NCI-H345 (cell line): ENCODE results near the gene SLC38A8.
A peak's percentile ranks its signal among the peaks of the same experiment; 100 is the strongest.

Source experiments
- DNase-seq: peaks from one replicate; lab custom pipeline; 2025; lab: John Stamatoyannopoulos, UW

Gene SLC38A8

DNA sequence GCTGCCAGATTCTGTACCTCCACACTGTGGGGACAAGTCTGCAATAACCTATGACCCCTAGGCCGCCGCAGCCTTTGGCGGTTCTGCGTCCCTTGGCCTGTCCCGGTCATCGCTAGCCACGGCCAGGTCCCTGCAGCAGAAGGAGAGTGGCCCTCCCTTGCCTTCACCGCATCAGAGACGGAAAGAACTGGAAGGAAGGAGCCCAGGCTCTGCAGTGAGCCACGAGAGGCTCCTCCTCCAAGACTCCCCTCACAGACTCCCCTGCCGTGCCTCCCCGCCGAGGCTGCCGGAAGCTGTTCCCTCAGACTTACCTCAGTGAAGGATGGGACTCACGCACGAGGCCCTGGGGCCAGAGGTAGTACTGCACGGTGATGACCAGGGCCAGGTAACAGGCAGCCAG is 11.0 kb downstream of the SLC38A8 start:
- DNase-seq, result no peak

DNA sequence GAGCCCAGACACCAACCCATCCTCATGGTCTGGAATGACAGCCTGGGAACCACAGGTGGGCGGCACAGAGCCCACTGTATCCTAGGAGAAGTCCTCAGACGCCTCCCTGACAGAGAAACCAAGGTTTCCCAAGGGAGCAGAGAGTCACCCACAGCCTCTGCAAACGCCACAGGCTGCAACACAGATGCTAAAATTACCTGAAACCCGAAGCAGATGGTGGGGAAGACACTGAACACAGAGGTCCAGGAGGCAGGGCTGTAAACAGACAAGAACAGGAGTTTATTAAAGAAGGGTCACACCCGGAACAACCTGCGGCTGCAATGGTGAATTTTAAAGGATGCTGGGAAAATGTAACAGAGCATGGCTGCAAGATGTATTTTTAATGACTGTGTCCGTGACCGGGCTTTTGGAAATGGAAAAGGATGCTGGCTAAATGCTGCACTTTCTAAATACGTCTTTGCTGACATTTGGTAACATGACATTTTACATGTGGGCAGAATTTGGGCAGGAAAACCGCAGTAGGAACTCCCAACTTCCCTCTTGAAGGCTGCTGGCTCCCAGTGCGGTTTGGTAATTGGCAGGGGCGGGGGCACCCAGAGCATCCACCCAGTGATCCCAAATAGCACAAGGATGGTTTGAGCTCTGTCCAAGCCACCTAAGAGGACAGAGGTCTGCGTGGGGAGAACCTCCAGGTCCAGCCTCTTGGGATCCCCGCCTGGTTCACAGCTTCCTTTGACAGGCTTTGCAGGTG is 13.1 kb downstream of the SLC38A8 start:
- DNase-seq, result no peak

DNA sequence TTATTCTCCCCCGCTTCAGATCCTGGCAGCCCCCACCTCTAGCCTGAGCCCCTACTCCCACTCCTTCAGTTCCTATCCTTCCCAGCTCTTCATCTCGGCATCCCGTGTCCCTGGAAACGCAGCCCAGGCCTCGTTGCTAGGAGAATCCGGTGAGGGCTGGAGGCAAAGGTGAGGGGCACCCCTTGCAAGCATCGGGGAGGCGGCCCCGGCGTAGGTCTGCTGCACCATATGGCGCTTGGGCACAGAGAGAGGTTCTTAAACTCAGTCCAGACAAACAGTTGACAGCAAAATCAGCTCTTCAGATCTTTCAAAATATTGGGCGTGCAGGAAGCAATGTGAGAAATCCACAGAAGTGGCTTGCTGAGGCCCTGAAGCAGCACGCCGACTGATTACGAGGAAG is 15.0 kb downstream of the SLC38A8 start:
- no peak for DNase-seq

DNA sequence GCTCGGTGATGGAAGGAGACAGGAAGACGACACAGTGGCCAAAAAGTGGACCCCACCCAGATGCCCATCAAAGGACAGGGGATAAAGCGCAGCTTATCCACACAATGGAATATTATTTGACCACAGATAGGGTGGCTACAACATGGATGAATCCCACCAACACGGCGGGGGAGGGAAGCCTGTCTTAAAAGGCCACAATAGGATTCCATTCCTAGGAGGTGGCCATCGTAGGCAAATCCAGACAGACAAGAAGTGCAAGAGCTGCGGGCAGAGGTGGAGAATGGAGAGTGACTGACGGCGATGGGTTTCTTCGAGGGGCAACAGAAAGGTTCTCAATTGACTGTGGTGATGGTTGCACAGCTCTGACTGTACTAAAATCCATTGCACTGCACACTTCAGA is 16.0 kb downstream of the SLC38A8 start:
- no peak for DNase-seq

DNA sequence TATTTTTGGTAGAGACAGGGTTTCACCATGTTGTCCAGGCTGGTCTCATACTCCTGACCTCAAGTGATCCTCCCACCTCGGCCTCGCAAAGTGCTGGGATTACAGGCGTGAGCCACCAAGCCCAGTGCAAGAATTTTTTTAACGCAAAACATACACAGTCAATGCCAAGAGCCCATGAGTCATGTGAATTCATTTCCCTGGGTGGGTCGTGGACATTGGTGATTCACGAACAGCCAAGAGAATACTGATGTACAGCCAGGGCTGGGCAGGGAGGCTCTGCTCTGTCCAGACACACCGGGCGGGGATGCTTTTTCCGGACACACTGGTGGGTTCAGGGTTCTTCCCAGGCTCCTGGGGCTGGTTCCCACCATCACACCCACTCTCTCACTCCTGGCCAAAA is 17.7 kb downstream of the SLC38A8 start:
- DNase-seq, result no peak

DNA sequence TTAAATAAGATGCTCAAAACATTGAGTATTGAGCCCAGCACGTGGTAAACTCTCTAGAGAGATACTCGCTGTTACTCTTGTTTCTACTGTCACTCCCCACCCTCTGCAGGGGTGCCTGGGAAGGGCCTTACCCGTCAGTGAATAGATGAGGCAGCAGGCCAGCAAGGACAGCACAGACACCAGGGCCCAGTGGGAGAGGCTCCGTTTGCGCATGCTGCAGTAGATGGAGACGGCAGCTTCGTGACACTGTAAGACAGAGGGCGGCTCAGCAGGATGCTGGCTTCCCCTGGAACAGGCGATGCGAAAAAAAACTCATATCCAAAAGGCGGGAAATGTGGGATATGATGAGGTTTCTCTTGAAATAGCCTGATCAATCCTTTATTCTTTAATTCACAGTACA is 20.0 kb downstream of the SLC38A8 start:
- no peak for DNase-seq

DNA sequence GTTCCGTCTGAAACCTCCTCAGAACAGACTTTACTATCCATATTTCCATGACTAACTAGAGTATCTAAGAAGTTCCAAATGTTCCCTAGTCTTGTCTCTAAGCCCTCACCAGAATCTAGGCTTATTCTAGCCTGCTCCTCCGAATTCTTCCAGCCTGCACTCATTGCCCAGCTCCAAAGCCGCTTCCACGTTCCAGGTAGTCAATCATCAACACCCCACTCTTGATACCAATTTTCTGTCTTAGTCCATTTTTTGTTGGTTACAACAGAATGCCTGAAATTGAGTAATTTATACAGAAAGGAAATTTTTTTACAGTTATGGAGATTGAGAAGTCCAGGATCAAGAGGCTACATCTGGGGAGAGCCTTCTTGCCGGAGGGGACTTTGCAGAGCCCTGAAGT is 21.1 kb downstream of the SLC38A8 start:
- no peak for DNase-seq

DNA sequence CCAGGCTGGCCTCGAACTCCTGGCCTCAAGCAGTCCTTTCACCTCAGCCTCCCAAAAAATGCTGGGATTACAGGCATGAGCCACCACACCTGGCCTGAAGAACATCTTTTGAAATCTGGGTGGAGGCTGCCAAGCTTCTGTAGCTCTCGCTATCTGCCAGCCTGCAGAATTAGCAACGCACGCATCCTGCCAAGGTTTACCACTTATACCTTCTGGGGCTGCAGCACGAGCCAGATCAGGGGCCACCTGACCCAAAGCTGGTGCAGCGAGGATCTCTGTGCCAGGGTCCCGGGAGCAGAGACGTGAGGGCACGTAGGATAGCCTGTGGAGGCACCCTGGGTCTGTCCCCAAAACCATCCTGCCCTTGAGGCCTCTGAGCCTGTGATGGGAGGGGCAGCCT is 22.2 kb downstream of the SLC38A8 start:
- no peak for DNase-seq

DNA sequence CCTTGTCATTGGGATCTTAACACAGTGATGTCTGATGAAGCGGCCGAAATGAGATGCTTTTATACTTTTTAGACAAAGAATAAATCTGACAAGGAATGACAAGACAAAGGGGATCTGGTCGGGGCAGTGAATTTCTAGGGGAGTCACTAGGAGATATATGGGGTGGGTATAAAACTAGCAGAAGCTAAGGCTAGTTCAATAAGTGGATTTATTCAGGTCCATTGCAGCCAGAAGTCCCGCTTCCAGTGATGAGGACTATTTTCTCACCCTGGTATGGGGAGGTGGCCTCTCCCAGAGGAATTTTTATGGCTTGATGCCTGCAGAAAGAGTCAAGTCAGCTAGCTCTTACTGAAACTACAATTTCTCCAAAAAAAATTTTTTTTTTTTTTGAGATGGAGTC is 23.9 kb downstream of the SLC38A8 start:
- no peak for DNase-seq

DNA sequence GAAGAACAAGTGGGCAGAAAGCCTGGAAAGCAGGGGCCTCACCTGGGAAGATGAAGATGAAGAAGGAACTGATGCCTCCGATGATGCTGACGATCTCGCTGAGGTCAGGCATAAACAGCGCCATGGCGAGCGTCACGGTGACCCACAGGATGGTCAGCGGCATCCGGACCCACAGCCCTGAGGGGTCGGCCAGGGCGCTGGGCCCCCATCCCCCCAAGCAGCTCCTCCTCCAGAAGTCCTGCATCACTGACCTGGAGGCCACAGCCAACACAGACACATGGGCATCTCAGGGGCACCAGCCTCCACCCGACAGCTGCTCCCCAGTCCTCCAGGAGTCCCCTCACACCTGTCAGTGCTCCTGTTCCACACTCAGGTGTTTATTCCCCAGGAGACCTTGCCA is 26.1 kb downstream of the SLC38A8 start:
- no peak for DNase-seq

DNA sequence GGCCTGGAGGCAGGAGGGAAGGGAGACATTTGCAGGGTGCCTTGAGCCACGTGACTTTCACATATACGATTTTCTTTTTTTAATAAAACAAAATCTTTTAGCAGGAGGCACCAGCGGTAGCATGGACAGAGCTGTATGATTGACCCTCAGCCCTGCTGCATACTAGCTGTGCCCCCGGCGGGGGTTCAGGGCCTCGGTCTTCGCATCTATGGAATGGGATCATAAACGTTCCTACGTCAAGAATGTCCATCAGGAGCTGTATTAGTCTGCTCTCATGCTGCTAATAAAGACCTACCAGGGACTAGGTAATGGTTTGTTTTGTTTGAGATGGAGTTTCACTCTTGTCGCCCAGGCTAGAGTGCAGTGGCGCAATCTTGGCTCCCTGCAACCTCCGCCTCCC is 27.2 kb downstream of the SLC38A8 start:
- no peak for DNase-seq

DNA sequence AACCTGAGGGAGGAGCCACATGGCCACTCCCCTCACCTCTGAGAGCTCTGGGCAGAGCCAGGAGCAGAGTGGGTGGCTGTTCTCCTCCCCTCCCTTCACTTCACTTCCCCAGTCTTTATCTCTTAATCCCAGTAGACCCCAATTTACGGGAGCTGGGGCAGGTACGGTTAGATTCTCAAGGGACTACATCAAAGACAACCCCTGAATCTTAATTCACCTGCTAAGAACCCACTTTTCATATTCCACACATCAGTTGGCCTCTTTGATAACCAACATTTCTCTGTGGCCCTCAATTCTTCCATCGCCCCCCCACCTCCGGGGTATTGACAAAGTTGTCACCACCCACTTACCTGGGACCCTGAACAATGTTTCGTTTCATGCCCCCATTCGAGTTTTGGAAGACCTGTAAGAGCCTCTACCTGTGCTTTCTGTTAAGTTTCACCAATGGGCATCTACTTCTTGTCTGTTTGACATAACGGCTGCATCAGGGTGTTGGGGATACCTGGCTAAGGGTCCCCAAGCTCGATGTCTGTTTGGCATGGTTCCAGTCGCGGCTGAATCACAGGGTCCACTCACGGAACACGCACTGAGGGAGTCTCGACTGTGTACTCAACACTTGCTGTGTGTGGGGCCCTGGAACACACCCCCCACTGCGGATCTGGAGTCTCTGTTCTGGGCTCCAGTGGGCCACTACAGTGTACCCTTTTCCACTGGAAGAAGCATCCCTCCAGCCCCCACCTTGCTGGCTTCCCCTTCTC is 27.8 kb downstream of the SLC38A8 start:
- DNase-seq, result no peak

DNA sequence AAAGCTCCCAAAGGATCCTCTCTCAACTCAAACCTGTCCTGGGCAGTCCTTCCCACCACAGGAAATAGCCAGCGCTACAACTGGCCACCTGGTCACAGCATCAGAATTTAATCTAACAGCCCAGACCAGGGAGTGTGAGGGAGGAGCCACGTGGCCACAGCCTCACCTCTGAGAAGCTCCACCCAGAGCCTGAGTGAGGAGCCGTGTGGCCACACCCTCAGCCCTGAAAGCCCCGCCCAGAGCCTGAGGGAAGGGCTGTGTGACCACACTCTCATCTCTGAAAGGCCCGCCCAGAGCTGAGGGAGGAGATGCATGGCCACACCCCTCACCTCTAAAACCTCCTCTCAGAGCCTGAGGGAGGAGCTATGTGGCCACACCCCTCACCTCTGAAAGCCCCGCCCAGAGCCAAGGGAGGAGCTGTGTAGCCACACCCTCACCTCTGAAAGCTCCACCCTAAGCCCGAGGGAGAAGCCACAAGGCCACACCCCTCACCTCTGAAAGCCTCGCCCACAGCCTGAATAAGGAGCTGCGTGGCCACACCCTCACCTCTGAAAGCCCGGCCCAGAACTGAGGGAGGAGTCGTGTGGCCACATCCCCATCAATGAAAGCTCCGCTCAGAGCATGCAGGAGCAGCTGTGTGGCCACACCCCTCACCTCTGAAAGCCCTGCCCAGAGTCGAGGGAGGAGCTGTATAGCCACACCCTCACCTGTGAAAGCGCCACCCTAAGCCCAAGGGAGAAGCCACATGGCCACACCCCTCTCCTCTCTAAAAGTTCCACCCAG is 28.6 kb downstream of the SLC38A8 start:
- DNase-seq, result peak; percentile 51

DNA sequence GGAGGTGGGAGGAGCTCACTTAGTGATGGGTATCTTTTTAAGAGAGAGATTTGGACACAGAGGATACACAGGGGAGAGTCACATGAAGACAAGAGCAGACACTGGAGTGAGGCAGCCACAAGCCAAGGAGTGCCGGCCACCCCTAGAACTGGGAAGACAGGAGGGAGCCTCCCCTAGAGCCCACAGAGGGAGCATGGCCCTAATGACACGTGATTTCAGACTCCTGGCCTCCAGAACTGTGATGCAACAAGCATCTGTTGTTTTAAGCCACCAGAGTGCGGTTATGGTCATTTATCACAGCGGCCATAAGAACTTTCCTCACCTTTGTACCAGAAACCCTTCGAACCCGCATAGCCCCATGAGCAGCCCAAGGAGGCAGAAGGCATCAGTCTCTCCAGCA is 33.3 kb downstream of the SLC38A8 start:
- DNase-seq, result no peak

DNA sequence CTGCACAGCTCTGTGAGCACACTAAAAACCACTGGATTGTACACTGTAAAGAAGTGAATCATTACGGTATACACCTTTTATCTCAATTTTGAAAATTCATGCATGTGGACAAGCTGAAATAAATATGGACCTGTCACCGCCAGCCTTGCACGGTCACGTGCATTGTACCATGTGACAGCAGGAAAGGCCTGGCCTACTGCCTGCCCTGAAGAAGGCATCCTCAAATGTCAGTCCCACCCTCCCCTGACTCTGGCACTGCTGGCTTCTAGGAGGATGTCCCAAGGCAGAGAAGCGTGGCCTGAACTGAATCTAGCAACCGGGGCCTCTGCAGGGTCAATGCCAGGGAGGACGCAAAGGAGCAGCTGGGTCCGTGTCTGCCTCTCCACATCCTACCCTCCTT is 34.6 kb downstream of the SLC38A8 start:
- no peak for DNase-seq

DNA sequence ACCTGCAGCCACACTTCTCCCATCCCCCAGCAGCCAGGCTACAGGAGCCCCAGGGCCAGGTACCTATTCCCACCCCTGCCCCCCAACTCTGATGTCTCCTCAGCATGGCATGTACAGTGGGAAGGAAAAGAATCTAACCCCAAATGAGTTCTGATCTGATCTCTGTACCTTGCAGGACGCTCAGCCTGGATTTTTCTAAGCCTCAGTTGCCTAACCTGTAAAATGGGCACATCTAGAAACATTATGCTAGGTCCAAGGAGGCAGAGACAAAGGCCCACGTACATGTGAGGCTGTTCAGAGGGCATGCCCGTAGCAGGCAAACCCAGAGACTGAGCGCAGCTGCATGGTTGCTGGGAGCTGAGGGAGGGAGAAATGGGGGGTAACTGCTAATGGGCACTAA is 35.1 kb downstream of the SLC38A8 start:
- no peak for DNase-seq

DNA sequence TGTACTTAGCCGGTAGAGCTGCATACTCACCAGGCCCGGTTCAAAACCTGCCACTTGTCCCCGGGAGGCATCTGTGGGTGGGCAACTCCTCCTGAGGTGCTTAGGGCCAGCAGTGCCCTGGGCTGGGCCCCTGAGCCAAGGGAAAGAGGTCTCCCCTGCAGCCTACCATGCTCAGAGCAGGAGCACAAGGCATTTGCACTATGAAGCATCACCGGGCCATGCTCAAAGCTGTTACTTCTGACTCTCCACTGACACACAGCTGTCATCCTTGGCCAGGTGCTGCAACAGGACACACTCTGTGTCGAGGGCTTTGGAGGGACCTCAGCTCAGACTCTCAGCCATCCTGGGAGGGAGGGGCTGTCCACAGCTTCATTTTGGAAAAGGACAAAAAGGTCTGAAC is 37.2 kb downstream of the SLC38A8 start:
- no peak for DNase-seq

DNA sequence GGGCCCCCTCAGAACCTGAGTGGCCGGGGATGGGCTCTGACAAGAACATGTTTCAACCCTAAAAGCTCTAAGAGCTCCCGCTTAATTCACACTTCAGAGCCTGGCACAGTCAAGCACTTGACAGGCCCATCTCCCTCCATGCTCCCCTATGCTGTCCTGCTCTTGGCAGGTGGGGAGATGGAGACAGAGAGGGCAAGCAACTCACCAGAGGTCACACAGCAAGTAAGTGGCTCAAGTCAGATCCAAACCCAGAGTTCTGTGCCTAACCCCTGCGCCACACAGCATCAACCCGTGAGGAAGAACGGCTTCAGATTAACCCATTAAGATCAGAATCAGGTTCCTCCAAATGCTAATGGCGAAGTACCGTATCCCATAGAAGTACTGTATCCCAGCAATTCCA is 38.2 kb downstream of the SLC38A8 start:
- no peak for DNase-seq

DNA sequence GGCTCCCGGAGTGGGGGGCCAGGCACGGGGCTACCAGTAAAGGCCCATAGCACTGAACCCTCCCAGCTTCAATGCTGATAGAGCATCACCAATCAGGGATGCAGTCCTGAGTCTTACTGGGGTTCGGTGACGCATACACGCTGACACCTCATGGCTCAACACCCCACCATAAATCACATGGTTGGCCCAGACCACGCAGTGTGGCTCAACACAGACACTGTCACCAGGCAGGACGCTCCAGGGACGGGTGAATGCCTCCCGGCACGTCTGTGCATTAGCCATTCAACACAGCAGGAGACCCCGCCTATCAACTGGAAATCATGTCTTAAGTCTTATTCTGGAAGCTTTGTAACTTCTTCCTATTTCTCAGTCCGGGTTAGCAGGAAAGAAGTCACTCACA is 39.6 kb downstream of the SLC38A8 start:
- DNase-seq, result no peak

DNA sequence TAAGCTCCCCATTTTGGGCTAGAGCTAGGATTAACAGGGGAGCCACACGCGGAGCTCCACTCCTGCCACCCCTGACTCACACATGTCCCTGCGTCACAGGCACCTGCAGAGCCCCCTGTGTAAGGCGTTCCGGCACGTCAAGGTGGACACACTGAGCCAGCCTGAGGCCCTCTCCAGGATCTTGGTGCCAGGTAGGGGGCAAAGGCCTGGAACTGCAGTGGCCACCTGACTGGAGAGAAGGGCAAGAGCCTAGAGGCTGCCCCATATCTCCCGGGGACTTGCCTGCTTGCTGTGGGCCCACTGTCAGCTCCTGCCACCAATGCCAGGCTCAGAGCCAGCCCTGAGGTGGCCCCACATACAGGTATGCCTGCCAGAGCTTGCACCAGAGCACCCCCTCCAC is 40.9 kb downstream of the SLC38A8 start:
- DNase-seq, result no peak

DNA sequence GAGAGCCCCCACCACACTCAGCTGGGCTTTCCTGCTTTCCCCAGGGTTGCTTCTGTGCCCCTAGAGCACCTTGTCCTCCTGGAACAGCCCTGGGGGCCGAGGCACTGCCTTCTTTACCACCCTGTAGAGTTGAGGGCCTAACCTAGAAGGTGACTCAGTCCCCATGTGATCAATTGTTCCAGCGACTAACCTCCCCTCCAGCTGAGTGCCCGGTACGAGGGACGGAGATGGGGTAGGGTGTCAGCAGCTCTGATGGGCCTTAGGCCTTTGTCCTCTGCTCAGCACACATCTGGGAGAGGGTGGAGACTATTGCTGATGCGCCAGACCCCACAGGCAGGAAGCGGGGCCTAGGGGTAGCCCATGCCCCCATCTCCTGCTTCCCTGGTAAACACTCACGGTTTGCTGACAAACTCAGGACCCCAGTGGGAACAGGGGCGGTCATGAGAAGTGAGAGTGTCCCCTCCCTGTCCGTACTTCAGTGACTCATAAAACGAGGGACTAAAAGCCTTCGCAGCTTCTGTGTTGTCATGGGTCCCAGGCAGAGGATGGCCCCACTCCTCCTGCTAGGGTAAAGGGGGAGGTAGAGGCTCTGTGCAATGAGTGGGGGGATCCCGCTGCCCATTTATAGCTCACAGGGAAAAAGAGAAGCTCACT is 41.5 kb downstream of the SLC38A8 start:
- DNase-seq, result no peak

DNA sequence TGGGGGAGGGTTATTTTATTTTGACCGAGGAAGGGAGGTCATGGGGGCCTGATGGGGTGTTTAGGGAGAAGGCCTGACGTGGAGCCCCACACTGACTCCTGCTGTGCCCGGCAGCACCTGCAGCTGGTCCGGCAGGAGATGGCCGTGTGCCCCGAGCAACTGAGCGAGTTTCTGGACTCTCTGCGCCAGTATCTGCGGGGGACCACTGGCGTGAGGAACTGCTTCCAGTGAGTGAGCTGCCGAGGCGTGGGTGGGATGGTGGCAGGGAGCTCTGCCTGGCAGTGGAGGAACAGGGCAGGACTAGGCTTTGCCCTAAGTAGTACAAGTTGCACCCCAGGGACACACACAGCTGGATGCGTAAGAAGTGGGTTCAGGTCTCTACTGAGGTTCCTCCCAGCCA is 44.5 kb downstream of the SLC38A8 start:
- DNase-seq, result no peak
